T47D (cell line): ENCODE results near the gene CEP112.

Experiments used
- DNase-seq, 2 experiments: peaks; one replicate each; pipeline versions ENCODE4 v3.0.0 to v3.0.0-alpha.2; 2011 to 2012; ENCODE audit warnings: low read depth in 1 of 2, low spot score in 1 of 2
- JUND ChIP-seq: IDR thresholded peaks from 2 replicates; pipeline ENCODE4 v1.6.1; 2012; ENCODE audit warnings: low read depth
- in situ Hi-C: cut with HindIII; loops from 2 replicates; pipeline ENCODE4 v1.10.0; 2016; ENCODE audit warnings: low sequenced_read_pairs, low pct_unique_long_range_greater_than_20kb

CEP112 gene

GRCh38 chr17:66190738-66191592, 968 bp downstream of the CEP112 start:
- in situ Hi-C loops = no loop called here
- TF ChIP-seq JUND = no peak
- peak in 1 of 2 experiments; percentile 23 for DNase-seq

- in situ Hi-C loops = no loop called here
- no peak for DNase-seq
- TF ChIP-seq JUND = no peak
These were observed 4.2 kb downstream of the CEP112 start for GRCh38 chr17:66187718-66188117.

- in situ Hi-C loops = no loop called here
- no peak for DNase-seq
- no peak for TF ChIP-seq JUND
These were observed 6.1 kb downstream of the CEP112 start for GRCh38 chr17:66185862-66186261.

GRCh38 chr17:66184392-66184791, 7.5 kb downstream of the CEP112 start:
- in situ Hi-C loops = no loop called here
- no peak for TF ChIP-seq JUND
- no peak for DNase-seq

GRCh38 chr17:66183529-66183928, 8.4 kb downstream of the CEP112 start:
- in situ Hi-C loops = no loop called here
- TF ChIP-seq JUND = no peak
- DNase-seq = no peak

- no peak for DNase-seq
- in situ Hi-C loops = no loop called here
- TF ChIP-seq JUND = no peak
These were observed 13.3 kb downstream of the CEP112 start for GRCh38 chr17:66178642-66179041.

GRCh38 chr17:66177048-66177447, 14.9 kb downstream of the CEP112 start:
- peak in 1 of 2 experiments; percentile 15 for DNase-seq
- in situ Hi-C loops = no loop called here
- TF ChIP-seq JUND = no peak

GRCh38 chr17:66175892-66176291, 16.0 kb downstream of the CEP112 start:
- in situ Hi-C loops = no loop called here
- DNase-seq = no peak
- no peak for TF ChIP-seq JUND

- in situ Hi-C loops = no loop called here
- no peak for TF ChIP-seq JUND
- DNase-seq = no peak
These were observed 19.2 kb downstream of the CEP112 start for GRCh38 chr17:66172691-66173223.

- in situ Hi-C loops = no loop called here
- no peak for DNase-seq
- TF ChIP-seq JUND = no peak
These were observed 19.8 kb downstream of the CEP112 start for GRCh38 chr17:66172144-66172543.

- no peak for DNase-seq
- in situ Hi-C loops = no loop called here
- no peak for TF ChIP-seq JUND
These were observed 20.2 kb downstream of the CEP112 start for GRCh38 chr17:66171692-66172091.

- TF ChIP-seq JUND = no peak
- in situ Hi-C loops = no loop called here
- DNase-seq = no peak
These were observed 20.8 kb downstream of the CEP112 start for GRCh38 chr17:66171172-66171571.

GRCh38 chr17:66169839-66170238, 22.1 kb downstream of the CEP112 start:
- in situ Hi-C loops = no loop called here

GRCh38 chr17:66167189-66167815, 24.6 kb downstream of the CEP112 start:
- in situ Hi-C loops = no loop called here
- DNase-seq = no peak
- TF ChIP-seq JUND = no peak

More at GRCh38 chr17:66169839-66170238, 22.1 kb downstream of the CEP112 start:
- DNase-seq = no peak
- TF ChIP-seq JUND = no peak
